ENCODE measurements around the gene FBLN1. TPM values are rescaled to one million over a fixed set of nuclear protein-coding genes. Genes with fewer than 3 reads are reported as not detected.

FBLN1 gene
- total and polyA plus RNA-seq, 2 of the 13 experiments (the other 11 are each of a cell fraction or from before 2014, with no cell fraction given) = 37.3 to 103 TPM

DNA sequence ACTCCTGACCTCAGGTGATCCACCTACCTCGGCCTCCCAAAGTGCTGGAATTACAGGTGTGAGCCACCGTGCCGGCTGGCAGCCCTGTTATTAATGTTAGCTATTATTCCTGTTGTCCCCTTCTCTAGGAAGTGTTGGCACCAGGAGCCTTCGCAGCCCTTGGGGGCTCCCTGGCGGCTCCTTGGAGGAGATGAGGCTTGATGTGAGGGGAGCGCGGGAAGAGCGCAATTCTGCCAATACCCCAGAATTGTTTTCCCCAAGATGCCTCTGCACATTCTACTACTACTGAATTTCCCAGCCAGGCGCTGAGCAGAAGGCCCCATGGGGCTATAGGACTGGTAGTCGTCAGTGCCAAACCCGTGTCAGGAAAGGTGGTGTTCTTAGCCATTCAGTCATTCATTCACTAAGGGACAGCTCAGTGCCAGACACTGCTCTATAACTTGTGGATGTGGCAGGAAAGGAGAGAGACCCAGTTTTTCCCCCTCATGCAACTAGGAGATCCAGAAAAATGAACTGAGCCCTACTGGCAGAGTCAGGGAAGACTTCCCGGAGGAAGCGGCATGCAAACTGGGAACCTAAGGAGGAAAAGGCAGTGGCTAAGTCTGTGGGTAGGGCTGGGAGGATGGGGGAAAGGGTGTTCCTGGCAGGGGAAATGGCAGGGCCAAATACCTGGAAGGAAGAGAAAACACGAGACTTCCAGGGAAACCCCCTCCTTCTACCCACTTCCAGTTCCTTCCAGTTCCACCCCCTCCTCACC is 3.5 kb downstream of the FBLN1 start:
- DNase-seq (ENCODE audit: low spot score) (no peak), ATAC-seq (no peak), FAIRE-seq (no peak)
- no peak overlapping the region for H3K9ac ChIP-seq (ENCODE audit: insufficient read depth, low read depth, low read length)
- H3K4me3 ChIP-seq (replicated peaks in 1 of 3; ENCODE audit: insufficient read depth in 1 of 3, low read depth in 2 of 3, low read length in 3 of 3) = no peak overlapping the region
- H3K36me3 ChIP-seq (replicated peaks in 1 of 2; ENCODE audit: control insufficient read depth in 1 of 2, insufficient read depth in 2 of 2, low read length in 2 of 2) = peaks cover 0 to 15% of the 10 kb centered on the region in 2 experiments; a peak in 3 of 5 replicates
- ChIA-PET POLR2A (no interaction called here), CTCF (ENCODE audit: low intra/inter-chr PET ratio, low total read pairs) (no interaction called here)
- TSS peak; percentile 15 for BruUV-seq (replicated peaks)
- H3K79me2 ChIP-seq (ENCODE audit: insufficient read depth, low read length) = peaks cover 67% of the 10 kb centered on the region
- TF ChIP-seq MED1 (CRISPR knock-in tag; IDR thresholded peaks at IDR 0.05) (no peak), ZFP36 (IDR thresholded peaks at IDR 0.05; ENCODE audit: borderline replicate concordance, low read depth, low read length, partially characterized antibody) (peak; percentile 76), ZC3H13 (CRISPR knock-in tag; IDR thresholded peaks at IDR 0.05) (no peak)
- peaks cover 42% of the 10 kb centered on the region for H3K4me1 ChIP-seq (ENCODE audit: insufficient read depth, low read length)
- H3K4me2 ChIP-seq (ENCODE audit: low read depth, low read length) = no peak overlapping the region
- no peak overlapping the region for H3K27ac ChIP-seq (ENCODE audit: extremely low read length, insufficient read depth, low read length)
- intact Hi-C loops (cut with micrococcal nuclease; ENCODE audit: unreplicated experiment) = loop anchor here (10.0 kb wide), 1 partner anchor 49 kb away; no protein-coding TSS in a partner anchor
- WGBS (ENCODE audit: low lambda C conversion rate) = 99% methylated on average over 14 of the region's 14 CpGs
- in situ Hi-C loops (cut with HindIII; ENCODE audit: extremely low pct_ligation_motif_present, low pct_unique_long_range_greater_than_20kb) = no loop called here
- H3K27me3 ChIP-seq (ENCODE audit: control insufficient read depth in 1 of 2, insufficient read depth in 2 of 2, low read length in 2 of 2) = no peaks in the 10 kb centered on the region; a peak in 1 of 5 replicates
- H4K20me1 ChIP-seq (ENCODE audit: insufficient read depth, low read length) = 0 out of 2 replicates have a peak, but pooled peaks cover 2% of the 10 kb centered on the region
- H2AFZ ChIP-seq (ENCODE audit: low read length) = no peak overlapping the region
- no peaks in the 10 kb centered on the region for H3K9me3 ChIP-seq (ENCODE audit: low read length)

- no TSS peak for BruUV-seq (replicated peaks)
- DNase-seq (ENCODE audit: low spot score) = no peak
- peaks cover 35% of the 10 kb centered on the region for H3K4me1 ChIP-seq (ENCODE audit: insufficient read depth, low read length)
- no peak for ATAC-seq
- intact Hi-C loops (cut with micrococcal nuclease; ENCODE audit: unreplicated experiment) (loop anchor here (10.0 kb wide), 1 partner anchor 48 kb away; no protein-coding TSS in a partner anchor), in situ Hi-C loops (cut with HindIII; ENCODE audit: extremely low pct_ligation_motif_present, low pct_unique_long_range_greater_than_20kb) (no loop called here)
- H3K79me2 ChIP-seq (ENCODE audit: insufficient read depth, low read length) = peaks cover 69% of the 10 kb centered on the region
- H3K4me2 ChIP-seq (ENCODE audit: low read depth, low read length) = no peak overlapping the region
- H3K27me3 ChIP-seq (ENCODE audit: control insufficient read depth in 1 of 2, insufficient read depth in 2 of 2, low read length in 2 of 2) = no peaks in the 10 kb centered on the region; a peak in 1 of 5 replicates
- no peak overlapping the region for H3K4me3 ChIP-seq (replicated peaks in 1 of 3; ENCODE audit: insufficient read depth in 1 of 3, low read depth in 2 of 3, low read length in 3 of 3)
- no peak overlapping the region for H2AFZ ChIP-seq (ENCODE audit: low read length)
- H4K20me1 ChIP-seq (ENCODE audit: insufficient read depth, low read length) = 0 out of 2 replicates have a peak, but pooled peaks cover 2% of the 10 kb centered on the region
- H3K27ac ChIP-seq (ENCODE audit: extremely low read length, insufficient read depth, low read length) = no peak overlapping the region
- TF ChIP-seq MIER2 (CRISPR knock-in tag; IDR thresholded peaks at IDR 0.05) = no peak
- no peak for TF ChIP-seq FOXO1 (CRISPR knock-in tag; IDR thresholded peaks at IDR 0.05)
- TF ChIP-seq DMAP1 (CRISPR knock-in tag; IDR thresholded peaks at IDR 0.05) = no peak
- TF ChIP-seq ZNF792 (CRISPR knock-in tag; IDR thresholded peaks at IDR 0.05) = no peak
- TF ChIP-seq, protein P1, sequence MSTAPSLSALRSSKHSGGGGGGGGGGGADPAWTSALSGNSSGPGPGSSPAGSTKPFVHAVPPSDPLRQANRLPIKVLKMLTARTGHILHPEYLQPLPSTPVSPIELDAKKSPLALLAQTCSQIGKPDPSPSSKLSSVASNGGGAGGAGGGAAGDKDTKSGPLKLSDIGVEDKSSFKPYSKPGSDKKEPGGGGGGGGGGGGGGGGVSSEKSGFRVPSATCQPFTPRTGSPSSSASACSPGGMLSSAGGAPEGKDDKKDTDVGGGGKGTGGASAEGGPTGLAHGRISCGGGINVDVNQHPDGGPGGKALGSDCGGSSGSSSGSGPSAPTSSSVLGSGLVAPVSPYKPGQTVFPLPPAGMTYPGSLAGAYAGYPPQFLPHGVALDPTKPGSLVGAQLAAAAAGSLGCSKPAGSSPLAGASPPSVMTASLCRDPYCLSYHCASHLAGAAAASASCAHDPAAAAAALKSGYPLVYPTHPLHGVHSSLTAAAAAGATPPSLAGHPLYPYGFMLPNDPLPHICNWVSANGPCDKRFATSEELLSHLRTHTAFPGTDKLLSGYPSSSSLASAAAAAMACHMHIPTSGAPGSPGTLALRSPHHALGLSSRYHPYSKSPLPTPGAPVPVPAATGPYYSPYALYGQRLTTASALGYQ (CRISPR knock-in tag; IDR thresholded peaks at IDR 0.05) = no peak
- TF ChIP-seq, protein P2, sequence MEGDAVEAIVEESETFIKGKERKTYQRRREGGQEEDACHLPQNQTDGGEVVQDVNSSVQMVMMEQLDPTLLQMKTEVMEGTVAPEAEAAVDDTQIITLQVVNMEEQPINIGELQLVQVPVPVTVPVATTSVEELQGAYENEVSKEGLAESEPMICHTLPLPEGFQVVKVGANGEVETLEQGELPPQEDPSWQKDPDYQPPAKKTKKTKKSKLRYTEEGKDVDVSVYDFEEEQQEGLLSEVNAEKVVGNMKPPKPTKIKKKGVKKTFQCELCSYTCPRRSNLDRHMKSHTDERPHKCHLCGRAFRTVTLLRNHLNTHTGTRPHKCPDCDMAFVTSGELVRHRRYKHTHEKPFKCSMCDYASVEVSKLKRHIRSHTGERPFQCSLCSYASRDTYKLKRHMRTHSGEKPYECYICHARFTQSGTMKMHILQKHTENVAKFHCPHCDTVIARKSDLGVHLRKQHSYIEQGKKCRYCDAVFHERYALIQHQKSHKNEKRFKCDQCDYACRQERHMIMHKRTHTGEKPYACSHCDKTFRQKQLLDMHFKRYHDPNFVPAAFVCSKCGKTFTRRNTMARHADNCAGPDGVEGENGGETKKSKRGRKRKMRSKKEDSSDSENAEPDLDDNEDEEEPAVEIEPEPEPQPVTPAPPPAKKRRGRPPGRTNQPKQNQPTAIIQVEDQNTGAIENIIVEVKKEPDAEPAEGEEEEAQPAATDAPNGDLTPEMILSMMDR (CRISPR knock-in tag; IDR thresholded peaks at IDR 0.05) = no peak
- no peak for TF ChIP-seq ZNF562 (CRISPR knock-in tag; IDR thresholded peaks at IDR 0.05; ENCODE audit: borderline replicate concordance)
- no peak for TF ChIP-seq TMF1 (CRISPR knock-in tag; IDR thresholded peaks at IDR 0.05; ENCODE audit: low read depth)
- TF ChIP-seq ZNF556 (CRISPR knock-in tag; IDR thresholded peaks at IDR 0.05; ENCODE audit: borderline replicate concordance) = no peak
- TF ChIP-seq KDM3A (CRISPR knock-in tag; IDR thresholded peaks at IDR 0.05; ENCODE audit: low read depth) = no peak
- no peak for TF ChIP-seq ZNF589 (CRISPR knock-in tag; conservative IDR thresholded peaks at IDR 0.05)
- peaks cover 0 to 16% of the 10 kb centered on the region in 2 experiments; a peak in 3 of 5 replicates for H3K36me3 ChIP-seq (replicated peaks in 1 of 2; ENCODE audit: control insufficient read depth in 1 of 2, insufficient read depth in 2 of 2, low read length in 2 of 2)
- FAIRE-seq = no peak
- ChIA-PET CTCF (ENCODE audit: low intra/inter-chr PET ratio, low total read pairs) (no interaction called here), POLR2A (no interaction called here)
- H3K9me3 ChIP-seq (ENCODE audit: low read length) = no peaks in the 10 kb centered on the region
- WGBS (ENCODE audit: low lambda C conversion rate) = 95% methylated on average over 8 of the region's 8 CpGs
- H3K9ac ChIP-seq (ENCODE audit: insufficient read depth, low read depth, low read length) = no peak overlapping the region
Measured at GRCh38 chr22:45506816-45507360, 4.2 kb downstream of the FBLN1 start.

Measured in HepG2 (cell line).